ENCODE data around the gene PDIA5. TPM values are rescaled to one million over a fixed set of nuclear protein-coding genes. Genes with fewer than 3 reads are reported as not detected.

The PDIA5 gene
- total RNA-seq, 2 experiments from 2014 or later = 2.2 to 3.0 TPM

- Mint-ChIP-seq H3K27ac (no peak overlapping the region), H3K4me1 (ENCODE audit: low read depth) (no peaks in the 10 kb centered on the region), H3K9me3 (no peaks in the 10 kb centered on the region), H3K4me3 (no peak overlapping the region), H3K36me3 (ENCODE audit: low read depth) (peaks cover 22% of the 10 kb centered on the region), H3K27me3 (no peaks in the 10 kb centered on the region)
- ChIA-PET POLR2A (no interaction called here), CTCF (no interaction called here)
- Histone ChIP-seq H3K4me3 (ENCODE audit: low read length) (no peak overlapping the region), H3K27ac (ENCODE audit: low read depth in 1 of 2, low read length in 2 of 2) (no peak overlapping the region), H3K27me3 (ENCODE audit: control insufficient read depth in 1 of 2, insufficient read depth in 2 of 2, low read length in 2 of 2) (no peaks in the 10 kb centered on the region), H3K4me1 (ENCODE audit: insufficient read depth, low read length) (no peaks in the 10 kb centered on the region), H3K36me3 (ENCODE audit: insufficient read depth, low read length) (peaks cover 4% of the 10 kb centered on the region), H3K9me3 (ENCODE audit: control insufficient read depth in 1 of 2, insufficient read depth in 1 of 2, low read length in 2 of 2) (no peaks in the 10 kb centered on the region)
- DNase-seq = no peak
- ATAC-seq (ENCODE audit: poor library complexity) = no peak
- no peak for TF ChIP-seq CTCF (IDR thresholded peaks at IDR 0.05)
- intact Hi-C loops (cut with DNase I, micrococcal nuclease) = no loop called here
Observed at GRCh38 chr3:123139522-123139921, 72.7 kb downstream of the PDIA5 start.

- no peak overlapping the region for H3K4me3 ChIP-seq (ENCODE audit: low read length)
- Mint-ChIP-seq H3K4me3 (no peak overlapping the region), H3K9me3 (no peaks in the 10 kb centered on the region), H3K27me3 (no peaks in the 10 kb centered on the region), H3K36me3 (ENCODE audit: low read depth) (peaks cover 22% of the 10 kb centered on the region), H3K27ac (no peak overlapping the region), H3K4me1 (ENCODE audit: low read depth) (no peaks in the 10 kb centered on the region)
- H3K4me1 ChIP-seq (ENCODE audit: insufficient read depth, low read length) = no peaks in the 10 kb centered on the region
- ATAC-seq (ENCODE audit: poor library complexity) = no peak
- no peaks in the 10 kb centered on the region for H3K27me3 ChIP-seq (ENCODE audit: control insufficient read depth in 1 of 2, insufficient read depth in 2 of 2, low read length in 2 of 2)
- no peak overlapping the region for H3K27ac ChIP-seq (ENCODE audit: low read depth in 1 of 2, low read length in 2 of 2)
- TF ChIP-seq CTCF (IDR thresholded peaks at IDR 0.05) = no peak
- CTCF ChIA-PET = no interaction called here
- intact Hi-C loops (cut with DNase I, micrococcal nuclease) = no loop called here
- H3K9me3 ChIP-seq (ENCODE audit: control insufficient read depth in 1 of 2, insufficient read depth in 1 of 2, low read length in 2 of 2) = no peaks in the 10 kb centered on the region
- no peak for DNase-seq
- H3K36me3 ChIP-seq (ENCODE audit: insufficient read depth, low read length) = peaks cover 7% of the 10 kb centered on the region
- POLR2A ChIA-PET = no interaction called here
Observed at GRCh38 chr3:123140550-123140949, 73.7 kb downstream of the PDIA5 start.

- Mint-ChIP-seq H3K4me1 (ENCODE audit: low read depth) (no peaks in the 10 kb centered on the region), H3K27me3 (no peaks in the 10 kb centered on the region), H3K36me3 (ENCODE audit: low read depth) (peaks cover 29% of the 10 kb centered on the region), H3K9me3 (no peaks in the 10 kb centered on the region), H3K4me3 (no peak overlapping the region), H3K27ac (no peak overlapping the region)
- Histone ChIP-seq H3K36me3 (ENCODE audit: insufficient read depth, low read length) (peaks cover 14% of the 10 kb centered on the region), H3K4me1 (ENCODE audit: insufficient read depth, low read length) (no peaks in the 10 kb centered on the region), H3K4me3 (ENCODE audit: low read length) (no peak overlapping the region), H3K27ac (ENCODE audit: low read depth in 1 of 2, low read length in 2 of 2) (no peak overlapping the region), H3K9me3 (ENCODE audit: control insufficient read depth in 1 of 2, insufficient read depth in 1 of 2, low read length in 2 of 2) (no peaks in the 10 kb centered on the region), H3K27me3 (ENCODE audit: control insufficient read depth in 1 of 2, insufficient read depth in 2 of 2, low read length in 2 of 2) (no peaks in the 10 kb centered on the region)
- CTCF ChIA-PET = no interaction called here
- intact Hi-C loops (cut with DNase I, micrococcal nuclease) = no loop called here
- POLR2A ChIA-PET = no interaction called here
- TF ChIP-seq CTCF (IDR thresholded peaks at IDR 0.05) = no peak
- ATAC-seq (ENCODE audit: poor library complexity) (no peak), DNase-seq (no peak)
Observed at GRCh38 chr3:123141276-123141675, 74.5 kb downstream of the PDIA5 start.
